Loucy (cell line): ENCODE data around the gene ATP10A.

Experiments used
- H2AFZ ChIP-seq: fragments of 200-600 bp; sonication (generic); 2 replicates; pipeline ENCODE4 v1.6.0; 2016; ENCODE audit warnings: antibody characterized with exemption, mild to moderate bottlenecking, low read length, moderate library complexity
- H3F3A ChIP-seq: fragments of 200-600 bp; 2 replicates; pipeline ENCODE4 v1.6.0; 2016; ENCODE audit warnings: antibody characterized with exemption, low read depth, mild to moderate bottlenecking
- H3K27me3 ChIP-seq: fragments of 200-600 bp; sonication (generic); 2 replicates; pipeline ENCODE4 v1.6.1; 2014; ENCODE audit warnings: low read length, mild to moderate bottlenecking; ENCODE audit not compliant: insufficient read depth, poor library complexity, severe bottlenecking
- H3K36me3 ChIP-seq: fragments of 200-600 bp; sonication (generic); 2 replicates; pipeline ENCODE4 v1.6.1; 2016; ENCODE audit warnings: low read length; ENCODE audit not compliant: insufficient read depth
- H3K4me1 ChIP-seq: fragments of 200-600 bp; sonication (generic); 2 replicates; pipeline ENCODE4 v1.5.1; 2014; ENCODE audit warnings: low read length, mild to moderate bottlenecking; ENCODE audit not compliant: insufficient read depth, poor library complexity, severe bottlenecking
- H3K4me2 ChIP-seq: fragments of 200-600 bp; sonication (generic); 2 replicates; pipeline ENCODE4 v1.6.0; 2014; ENCODE audit warnings: antibody characterized with exemption, low read length, low read depth, mild to moderate bottlenecking; ENCODE audit not compliant: poor library complexity, severe bottlenecking
- H3K4me3 ChIP-seq: fragments of 200-600 bp; sonication (generic); 2 replicates; pipeline ENCODE4 v1.5.1; 2014; ENCODE audit warnings: low read length, mild to moderate bottlenecking, mixed read lengths; ENCODE audit not compliant: poor library complexity, severe bottlenecking
- H3K79me2 ChIP-seq: fragments of 200-600 bp; sonication (generic); 2 replicates; pipeline ENCODE4 v1.6.1; 2014; ENCODE audit warnings: low read length; ENCODE audit not compliant: insufficient read depth
- H3K9ac ChIP-seq: fragments of 200-600 bp; sonication (generic); 2 replicates; pipeline ENCODE4 v1.6.0; 2014; ENCODE audit warnings: mild to moderate bottlenecking, low read depth, low read length, moderate library complexity; ENCODE audit not compliant: poor library complexity, severe bottlenecking
- H3K9me2 ChIP-seq: fragments of 200-600 bp; sonication (generic); replicated peaks from 2 replicates; pipeline ENCODE4 v1.6.1; 2016; ENCODE audit warnings: low read depth, low read length, mixed read lengths
- H3K9me3 ChIP-seq: fragments of 200-600 bp; sonication (generic); 2 replicates; pipeline ENCODE4 v1.6.1; 2014; ENCODE audit warnings: mild to moderate bottlenecking, antibody characterized with exemption, low read length, low read depth; ENCODE audit not compliant: insufficient read depth
- H4K20me1 ChIP-seq: fragments of 200-600 bp; sonication (generic); 2 replicates; pipeline ENCODE4 v1.6.0; 2014; ENCODE audit warnings: antibody characterized with exemption, low read length, mild to moderate bottlenecking; ENCODE audit not compliant: insufficient read depth, poor library complexity, severe bottlenecking
- CTCF ChIP-seq: fragments of 200-600 bp; sonication (generic); conservative IDR thresholded peaks from 2 replicates; pipeline ENCODE4 v1.5.1; 2014; ENCODE audit warnings: mild to moderate bottlenecking, antibody characterized with exemption, low read length
- EZH2phosphoT487 ChIP-seq: fragments of 200-600 bp; IDR thresholded peaks from 2 replicates; pipeline ENCODE4 v1.6.1; 2018; ENCODE audit warnings: antibody characterized with exemption, mild to moderate bottlenecking, moderate library complexity, borderline replicate concordance

The ATP10A gene

GRCh38 chr15:25812845-25813244 is 50.3 kb downstream of the ATP10A start:
- no peaks in the 10 kb centered on the region for H3K27me3 ChIP-seq
- H3K4me3 ChIP-seq: no peak overlapping the region
- no peaks in the 10 kb centered on the region for H4K20me1 ChIP-seq
- H3K4me2 ChIP-seq: no peak overlapping the region
- H3K79me2 ChIP-seq: no peaks in the 10 kb centered on the region
- no peaks in the 10 kb centered on the region for H3K9me2 ChIP-seq
- no peaks in the 10 kb centered on the region for H3K36me3 ChIP-seq
- H3K4me1 ChIP-seq: no peaks in the 10 kb centered on the region
- TF ChIP-seq EZH2phosphoT487 (no peak), CTCF (no peak)
- no peak overlapping the region for H2AFZ ChIP-seq
- peaks cover 21% of the 10 kb centered on the region; the same call in 1 of the 2 replicates for H3K9me3 ChIP-seq
- no peak overlapping the region for H3K9ac ChIP-seq
- H3F3A ChIP-seq: no peaks in the 10 kb centered on the region

GRCh38 chr15:25812073-25812472 is 51.1 kb downstream of the ATP10A start:
- Histone ChIP-seq H4K20me1 (no peaks in the 10 kb centered on the region), H3K9ac (no peak overlapping the region), H3K4me2 (no peak overlapping the region), H3K4me3 (no peak overlapping the region), H3K4me1 (no peaks in the 10 kb centered on the region), H3K79me2 (no peaks in the 10 kb centered on the region), H3K36me3 (no peaks in the 10 kb centered on the region), H2AFZ (no peak overlapping the region), H3K9me3 (peaks cover 19% of the 10 kb centered on the region; the same call in 1 of the 2 replicates), H3K27me3 (no peaks in the 10 kb centered on the region), H3F3A (no peaks in the 10 kb centered on the region), H3K9me2 (no peaks in the 10 kb centered on the region)
- TF ChIP-seq EZH2phosphoT487: no peak
- no peak for TF ChIP-seq CTCF

DNA sequence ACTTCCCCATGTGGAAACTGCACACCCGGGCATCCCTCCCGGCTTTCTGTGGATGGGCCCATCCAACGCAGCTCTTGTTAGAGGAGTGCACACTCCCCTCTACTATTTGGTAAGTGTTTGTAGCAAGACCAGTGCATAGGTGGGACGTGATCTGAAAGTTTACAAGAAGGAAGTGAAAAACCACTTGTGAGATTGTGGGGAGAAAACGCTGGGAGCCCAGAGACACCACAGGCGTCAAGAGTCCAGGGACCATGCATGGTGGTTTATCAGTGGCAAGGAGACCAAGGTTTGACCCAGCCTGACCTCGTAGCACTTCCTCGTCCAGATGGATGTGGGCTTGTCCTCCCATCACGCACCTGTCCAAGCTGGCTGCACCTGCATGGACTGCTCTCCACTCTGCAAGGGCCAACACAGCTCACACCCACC is 51.6 kb downstream of the ATP10A start:
- H2AFZ ChIP-seq: no peak overlapping the region
- peaks cover 19% of the 10 kb centered on the region; the same call in 1 of the 2 replicates for H3K9me3 ChIP-seq
- no peaks in the 10 kb centered on the region for H3F3A ChIP-seq
- H3K4me3 ChIP-seq: no peak overlapping the region
- H3K4me2 ChIP-seq: no peak overlapping the region
- H3K9me2 ChIP-seq: no peaks in the 10 kb centered on the region
- H3K27me3 ChIP-seq: no peaks in the 10 kb centered on the region
- no peaks in the 10 kb centered on the region for H3K36me3 ChIP-seq
- no peaks in the 10 kb centered on the region for H3K79me2 ChIP-seq
- no peak overlapping the region for H3K9ac ChIP-seq
- no peaks in the 10 kb centered on the region for H3K4me1 ChIP-seq
- TF ChIP-seq EZH2phosphoT487: no peak
- TF ChIP-seq CTCF: no peak
- no peaks in the 10 kb centered on the region for H4K20me1 ChIP-seq
